CD14-positive monocyte (primary cell): ENCODE measurements around the gene UNC5A. TPM values are rescaled to one million over a fixed set of nuclear protein-coding genes. Genes with fewer than 3 reads are reported as not detected.

Source experiments
- DNase-seq, 3 donors: peaks; one replicate each; pipeline ENCODE4 v3.0.0-alpha.2; 2011 to 2022
- H2AFZ ChIP-seq: 2 replicates; pipeline ENCODE4 v1.6.0; 2012; ENCODE audit warnings: mild to moderate bottlenecking, low read depth, low read length, inconsistent platforms; ENCODE audit not compliant: insufficient read depth, poor library complexity, severe bottlenecking
- H3K27ac ChIP-seq, 2 donors: 1 replicate in 1 of 2; 2 replicates in 1 of 2; pipeline ENCODE4 v1.5.1; 2012 to 2013; ENCODE audit warnings: low read length in 2 of 2, control low read depth in 1 of 2, inconsistent platforms in 1 of 2, low read depth in 1 of 2, mild to moderate bottlenecking in 1 of 2
- H3K27me3 ChIP-seq, 2 donors: one replicate each; pipeline versions ENCODE4 v1.6.0 to v1.6.1; 2011 to 2013; ENCODE audit warnings: low read length in 2 of 2; ENCODE audit not compliant: control insufficient read depth in 2 of 2, insufficient read depth in 2 of 2
- H3K36me3 ChIP-seq, 2 donors: replicated peaks in 1 of 2; 1 replicate in 1 of 2; 2 replicates in 1 of 2; pipeline versions ENCODE4 v1.5.1 to v1.6.1; 2012 to 2013; ENCODE audit warnings: low read length in 2 of 2, control low read depth in 1 of 2, inconsistent platforms in 1 of 2, mild to moderate bottlenecking in 1 of 2; ENCODE audit not compliant: insufficient read depth in 2 of 2, control insufficient read depth in 1 of 2
- H3K4me1 ChIP-seq, 2 donors: 1 replicate in 1 of 2; 2 replicates in 1 of 2; pipeline versions ENCODE4 v1.5.1 to v1.6.1; 2012 to 2013; ENCODE audit warnings: low read length in 2 of 2, control low read depth in 1 of 2, inconsistent platforms in 1 of 2, mild to moderate bottlenecking in 1 of 2, moderate library complexity in 1 of 2; ENCODE audit not compliant: insufficient read depth in 2 of 2, control insufficient read depth in 1 of 2
- H3K4me2 ChIP-seq: replicated peaks from 2 replicates; pipeline ENCODE3; 2012; ENCODE audit warnings: low read length, moderate library complexity, mild to moderate bottlenecking; ENCODE audit not compliant: poor library complexity, severe bottlenecking; ENCODE audit errors: extremely low read depth
- H3K4me3 ChIP-seq, 3 experiments: fragments of 200-600 bp in 1 of 3; sonication (generic) in 1 of 3; replicated peaks in 1 of 3; 1 replicate in 2 of 3; 2 replicates in 1 of 3; pipeline ENCODE4 v1.5.1; 2011 to 2013; ENCODE audit warnings: low read length in 3 of 3, mild to moderate bottlenecking in 3 of 3, control low read depth in 2 of 3, low read depth in 2 of 3, inconsistent platforms in 1 of 3, moderate library complexity in 1 of 3
- H3K79me2 ChIP-seq: 2 replicates; pipeline ENCODE4 v1.6.0; 2012; ENCODE audit warnings: mild to moderate bottlenecking, control low read depth, inconsistent platforms, low read length, moderate library complexity; ENCODE audit not compliant: insufficient read depth
- H3K9ac ChIP-seq: 2 replicates; pipeline ENCODE4 v1.6.0; 2017; ENCODE audit warnings: low read length, mild to moderate bottlenecking; ENCODE audit not compliant: insufficient read depth, poor library complexity, severe bottlenecking
- H3K9me3 ChIP-seq, 2 donors: replicated peaks in 1 of 2; 1 replicate in 1 of 2; 2 replicates in 1 of 2; pipeline versions ENCODE4 v1.5.1 to v1.6.1; 2012 to 2013; ENCODE audit warnings: low read length in 2 of 2, control low read depth in 1 of 2; ENCODE audit not compliant: control insufficient read depth in 1 of 2, insufficient read depth in 1 of 2
- H4K20me1 ChIP-seq: 2 replicates; pipeline ENCODE4 v1.6.0; 2012; ENCODE audit warnings: mild to moderate bottlenecking, low read length, control low read depth, moderate library complexity; ENCODE audit not compliant: insufficient read depth
- H3K27ac Mint-ChIP-seq, 7 donors: one replicate each; pipeline ENCODE4 v1.8.0; 2020; ENCODE audit warnings: mild to moderate bottlenecking in 7 of 7, mixed read lengths in 7 of 7, moderate library complexity in 6 of 7, inconsistent platforms in 2 of 7
- H3K27me3 Mint-ChIP-seq, 3 donors: one replicate each; pipeline ENCODE4 v1.8.0; 2021 to 2022; ENCODE audit warnings: low read depth in 3 of 3, mild to moderate bottlenecking in 3 of 3, mixed read lengths in 3 of 3, moderate library complexity in 3 of 3, inconsistent platforms in 1 of 3
- H3K36me3 Mint-ChIP-seq, 2 donors: one replicate each; pipeline ENCODE4 v1.8.0; 2020; ENCODE audit warnings: mixed read lengths in 2 of 2, inconsistent platforms in 1 of 2, mild to moderate bottlenecking in 1 of 2
- H3K4me1 Mint-ChIP-seq: one replicate; pipeline ENCODE4 v1.8.0; 2020; ENCODE audit warnings: mild to moderate bottlenecking, mixed read lengths
- H3K4me3 Mint-ChIP-seq, 2 donors: one replicate each; pipeline ENCODE4 v1.8.0; 2020; ENCODE audit warnings: mild to moderate bottlenecking in 2 of 2, mixed read lengths in 2 of 2, moderate library complexity in 1 of 2
- H3K9me3 Mint-ChIP-seq, 7 donors: one replicate each; pipeline ENCODE4 v1.8.0; 2020 to 2022; ENCODE audit warnings: mixed read lengths in 7 of 7, mild to moderate bottlenecking in 6 of 7, moderate library complexity in 6 of 7, inconsistent platforms in 2 of 7
- WGBS: methylation state at CpG from one replicate; pipeline ENCODE4 v1.1.5; 2013; ENCODE audit warnings: missing lambda C conversion rate; ENCODE audit not compliant: insufficient coverage; 5-methylcytosine and 5-hydroxymethylcytosine counted together
- intact Hi-C, 2 donors: fragments of 100-400 bp; cut with micrococcal nuclease; formaldehyde crosslinking; loops; one replicate each; pipeline versions ENCODE4 v1.15.0 to v1.15.1; 2023
- polyA plus RNA-seq, 3 donors: library from polyadenylated mRNA; depleted of rRNA in 1 of 3; unstranded in 2 of 3; stranded (reverse) in 1 of 3; fragments of 300-500 nt in 2 of 3; fragments of >200 nt in 1 of 3; fragmentation: Illumina TruSeq in 2 of 3; gene quantifications; 1 replicate in 2 of 3; 2 replicates in 1 of 3; pipeline ENCODE4 v1.2.3, GENCODE V29; 2012 to 2021
- TF ChIP-seq, protein P1 (sequence below): fragments of 200-600 bp; IDR thresholded peaks from one replicate; pipeline ENCODE4 v1.8.0; 2022; ENCODE audit warnings: antibody characterized with exemption, mild to moderate bottlenecking

Gene UNC5A
- polyA plus RNA-seq, 3 donors: 0.03 to 0.07 TPM; not detected in 1

DNA sequence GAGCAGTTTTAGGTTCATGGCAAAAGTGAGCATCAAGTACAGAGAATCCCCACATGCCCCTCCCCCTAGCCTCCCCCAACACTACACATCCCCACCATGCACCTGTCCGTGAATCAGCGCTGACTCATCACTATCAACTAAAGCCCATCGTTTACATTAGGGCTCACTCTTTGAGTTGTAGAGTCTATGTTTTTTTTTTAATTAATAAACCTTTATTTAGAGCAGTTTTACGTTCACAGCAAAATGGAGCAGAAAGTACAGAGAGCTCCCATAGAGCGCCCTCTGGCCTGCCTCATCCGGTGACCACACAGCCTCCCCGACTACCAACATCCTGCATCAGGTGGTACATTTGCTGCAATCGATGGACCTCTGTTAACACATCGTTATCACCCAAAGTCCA is 47.9 kb upstream of the UNC5A start:
- Histone ChIP-seq H3K4me2 (no peak overlapping the region), H3K27me3 (peaks cover 4 to 12% of the 10 kb centered on the region in 2 donors), H4K20me1 (no peaks in the 10 kb centered on the region), H3K4me3 (no peak overlapping the region), H3K9ac (no peak overlapping the region), H3K4me1 (no peaks in the 10 kb centered on the region), H3K9me3 (no peaks in the 10 kb centered on the region), H2AFZ (no peak overlapping the region), H3K27ac (no peak overlapping the region), H3K36me3 (no peaks in the 10 kb centered on the region), H3K79me2 (no peaks in the 10 kb centered on the region)
- Mint-ChIP-seq H3K4me1 (no peaks in the 10 kb centered on the region), H3K27me3 (peaks cover 7 to 35% (median 18%) of the 10 kb centered on the region in 3 donors), H3K9me3 (peaks cover 2 to 15% (median 12%) of the 10 kb centered on the region in 7 donors), H3K27ac (no peak overlapping the region), H3K36me3 (no peaks in the 10 kb centered on the region), H3K4me3 (no peak overlapping the region)
- no peak for DNase-seq
- 83% methylated on average over 4 of the region's 9 CpGs for WGBS
- intact Hi-C loops: no loop called here
- TF ChIP-seq, protein P1, sequence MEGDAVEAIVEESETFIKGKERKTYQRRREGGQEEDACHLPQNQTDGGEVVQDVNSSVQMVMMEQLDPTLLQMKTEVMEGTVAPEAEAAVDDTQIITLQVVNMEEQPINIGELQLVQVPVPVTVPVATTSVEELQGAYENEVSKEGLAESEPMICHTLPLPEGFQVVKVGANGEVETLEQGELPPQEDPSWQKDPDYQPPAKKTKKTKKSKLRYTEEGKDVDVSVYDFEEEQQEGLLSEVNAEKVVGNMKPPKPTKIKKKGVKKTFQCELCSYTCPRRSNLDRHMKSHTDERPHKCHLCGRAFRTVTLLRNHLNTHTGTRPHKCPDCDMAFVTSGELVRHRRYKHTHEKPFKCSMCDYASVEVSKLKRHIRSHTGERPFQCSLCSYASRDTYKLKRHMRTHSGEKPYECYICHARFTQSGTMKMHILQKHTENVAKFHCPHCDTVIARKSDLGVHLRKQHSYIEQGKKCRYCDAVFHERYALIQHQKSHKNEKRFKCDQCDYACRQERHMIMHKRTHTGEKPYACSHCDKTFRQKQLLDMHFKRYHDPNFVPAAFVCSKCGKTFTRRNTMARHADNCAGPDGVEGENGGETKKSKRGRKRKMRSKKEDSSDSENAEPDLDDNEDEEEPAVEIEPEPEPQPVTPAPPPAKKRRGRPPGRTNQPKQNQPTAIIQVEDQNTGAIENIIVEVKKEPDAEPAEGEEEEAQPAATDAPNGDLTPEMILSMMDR: no peak

DNA sequence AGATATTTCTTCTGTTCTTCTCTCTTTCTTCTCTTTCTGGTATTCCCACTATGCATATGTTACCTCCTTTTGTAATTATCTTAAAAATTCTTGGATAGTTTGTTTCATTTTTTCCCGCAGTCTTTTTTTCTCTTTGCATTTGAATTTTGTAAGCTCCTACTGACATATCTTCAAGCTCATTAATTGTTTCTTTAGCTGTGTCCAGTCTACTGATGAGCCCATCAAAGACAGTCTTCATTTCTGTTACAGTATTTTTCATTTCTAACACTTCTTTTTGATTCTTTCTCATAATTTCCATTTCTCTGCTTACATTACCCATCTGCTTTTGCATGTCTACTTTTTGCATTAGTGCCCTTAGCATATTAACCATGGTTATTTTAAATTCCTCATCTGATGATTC is 44.7 kb upstream of the UNC5A start:
- H3K36me3 Mint-ChIP-seq: no peaks in the 10 kb centered on the region
- H3K27ac Mint-ChIP-seq: no peak overlapping the region
- H3K4me1 Mint-ChIP-seq: no peaks in the 10 kb centered on the region

More for the DNA sequence above, 44.7 kb upstream of the UNC5A start:
- H3K4me3 ChIP-seq: no peak overlapping the region
- H3K36me3 ChIP-seq: no peaks in the 10 kb centered on the region
- no peak overlapping the region for H3K9ac ChIP-seq
- Mint-ChIP-seq H3K27me3 (peaks cover 7 to 34% (median 7%) of the 10 kb centered on the region in 3 donors), H3K4me3 (no peak overlapping the region), H3K9me3 (peaks cover 2 to 13% (median 11%) of the 10 kb centered on the region in 7 donors)
- H3K9me3 ChIP-seq: no peaks in the 10 kb centered on the region
- 100% methylated on average over 1 of the region's 1 CpG for WGBS
- no peaks in the 10 kb centered on the region for H3K79me2 ChIP-seq
- no peak overlapping the region for H3K27ac ChIP-seq
- DNase-seq: no peak
- no peaks in the 10 kb centered on the region for H4K20me1 ChIP-seq
- TF ChIP-seq, protein P1: no peak
- intact Hi-C loops: no loop called here
- H3K4me2 ChIP-seq: no peak overlapping the region
- peaks cover 3 to 4% of the 10 kb centered on the region in 2 donors for H3K27me3 ChIP-seq
- H2AFZ ChIP-seq: no peak overlapping the region
- H3K4me1 ChIP-seq: no peaks in the 10 kb centered on the region
